ENCODE data around the gene UIMC1.

DNA sequence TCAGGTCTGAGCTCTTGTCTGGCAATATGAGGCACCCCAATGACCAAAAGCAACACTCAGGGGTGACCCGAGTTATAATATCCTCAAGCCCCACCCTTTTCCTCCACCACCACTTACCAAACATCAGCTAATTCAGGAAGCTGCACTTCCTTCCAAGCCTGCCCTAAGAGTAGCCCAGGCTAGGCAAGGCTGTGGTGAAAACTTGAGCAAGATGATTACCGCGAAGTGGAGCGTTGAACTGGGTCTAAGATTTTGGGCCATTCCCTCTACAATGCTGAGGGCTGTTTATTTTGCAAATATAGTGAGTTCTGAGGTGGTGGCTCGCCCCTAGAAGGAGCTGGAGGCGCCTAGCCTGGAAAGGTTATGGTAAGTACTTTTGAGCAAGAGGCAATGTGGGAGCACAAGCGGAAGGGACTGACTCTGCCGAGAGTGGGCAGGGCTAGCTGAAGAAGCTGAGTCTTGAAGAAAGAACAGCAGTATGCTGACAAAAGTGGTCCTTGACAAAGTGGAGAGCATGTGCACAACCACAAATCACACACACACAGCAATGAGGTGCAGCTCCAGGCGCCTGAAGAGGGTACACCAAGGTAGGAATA is 107.2 kb downstream of the UIMC1 start, which contains the start of gene HK3:
- TF ChIP-seq, protein P1, sequence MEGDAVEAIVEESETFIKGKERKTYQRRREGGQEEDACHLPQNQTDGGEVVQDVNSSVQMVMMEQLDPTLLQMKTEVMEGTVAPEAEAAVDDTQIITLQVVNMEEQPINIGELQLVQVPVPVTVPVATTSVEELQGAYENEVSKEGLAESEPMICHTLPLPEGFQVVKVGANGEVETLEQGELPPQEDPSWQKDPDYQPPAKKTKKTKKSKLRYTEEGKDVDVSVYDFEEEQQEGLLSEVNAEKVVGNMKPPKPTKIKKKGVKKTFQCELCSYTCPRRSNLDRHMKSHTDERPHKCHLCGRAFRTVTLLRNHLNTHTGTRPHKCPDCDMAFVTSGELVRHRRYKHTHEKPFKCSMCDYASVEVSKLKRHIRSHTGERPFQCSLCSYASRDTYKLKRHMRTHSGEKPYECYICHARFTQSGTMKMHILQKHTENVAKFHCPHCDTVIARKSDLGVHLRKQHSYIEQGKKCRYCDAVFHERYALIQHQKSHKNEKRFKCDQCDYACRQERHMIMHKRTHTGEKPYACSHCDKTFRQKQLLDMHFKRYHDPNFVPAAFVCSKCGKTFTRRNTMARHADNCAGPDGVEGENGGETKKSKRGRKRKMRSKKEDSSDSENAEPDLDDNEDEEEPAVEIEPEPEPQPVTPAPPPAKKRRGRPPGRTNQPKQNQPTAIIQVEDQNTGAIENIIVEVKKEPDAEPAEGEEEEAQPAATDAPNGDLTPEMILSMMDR (optimal IDR thresholded peaks at IDR 0.05 in 1 of 3, IDR thresholded peaks at IDR 0.05 in 1 of 3, conservative IDR thresholded peaks at IDR 0.05 in 1 of 3; ENCODE audit: extremely low read depth in 1 of 3, insufficient read depth in 2 of 3, low read length in 3 of 3) = no peak
- no peak for TF ChIP-seq EZH2 (IDR thresholded peaks at IDR 0.05; ENCODE audit: low read length)
